NK-92 treated with Interleukin-12 subunit alpha and Interleukin-12 subunit beta, amount 100 ng/mL, for 24 hours (cell line): ENCODE data around the gene VGLL1.

Source experiments
- DNase-seq: peaks from one replicate; lab custom pipeline; 2025; lab: John Stamatoyannopoulos, UW

VGLL1 gene, protein sequence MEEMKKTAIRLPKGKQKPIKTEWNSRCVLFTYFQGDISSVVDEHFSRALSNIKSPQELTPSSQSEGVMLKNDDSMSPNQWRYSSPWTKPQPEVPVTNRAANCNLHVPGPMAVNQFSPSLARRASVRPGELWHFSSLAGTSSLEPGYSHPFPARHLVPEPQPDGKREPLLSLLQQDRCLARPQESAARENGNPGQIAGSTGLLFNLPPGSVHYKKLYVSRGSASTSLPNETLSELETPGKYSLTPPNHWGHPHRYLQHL

GRCh38 chrX:136531951-136532350 is at the start of gene VGLL1:
Gene VGLL1 (plus strand): TSS chrX:136532215. CDS start chrX:136536021, 3,806 bp downstream.
- DNase-seq = no peak

- no peak for DNase-seq
Measured at GRCh38 chrX:136487647-136488046, 44.4 kb upstream of the VGLL1 start, which contains the start of gene BRS3. Gene BRS3 (plus strand): TSS chrX:136487947. CDS start chrX:136488115, 168 bp downstream.

- DNase-seq = no peak
Measured at GRCh38 chrX:136488706-136489105, 43.3 kb upstream of the VGLL1 start.

DNA sequence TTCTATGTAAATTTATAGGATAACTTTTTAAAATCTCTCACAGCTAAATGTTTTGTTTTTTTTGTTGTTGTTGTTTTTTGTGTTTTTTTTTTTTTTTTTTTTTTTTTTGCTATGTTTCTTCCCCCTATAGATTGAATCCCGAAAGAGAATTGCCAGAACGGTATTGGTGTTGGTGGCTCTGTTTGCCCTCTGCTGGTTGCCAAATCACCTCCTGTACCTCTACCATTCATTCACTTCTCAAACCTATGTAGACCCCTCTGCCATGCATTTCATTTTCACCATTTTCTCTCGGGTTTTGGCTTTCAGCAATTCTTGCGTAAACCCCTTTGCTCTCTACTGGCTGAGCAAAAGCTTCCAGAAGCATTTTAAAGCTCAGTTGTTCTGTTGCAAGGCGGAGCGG is 40.2 kb upstream of the VGLL1 start:
- no peak for DNase-seq

DNA sequence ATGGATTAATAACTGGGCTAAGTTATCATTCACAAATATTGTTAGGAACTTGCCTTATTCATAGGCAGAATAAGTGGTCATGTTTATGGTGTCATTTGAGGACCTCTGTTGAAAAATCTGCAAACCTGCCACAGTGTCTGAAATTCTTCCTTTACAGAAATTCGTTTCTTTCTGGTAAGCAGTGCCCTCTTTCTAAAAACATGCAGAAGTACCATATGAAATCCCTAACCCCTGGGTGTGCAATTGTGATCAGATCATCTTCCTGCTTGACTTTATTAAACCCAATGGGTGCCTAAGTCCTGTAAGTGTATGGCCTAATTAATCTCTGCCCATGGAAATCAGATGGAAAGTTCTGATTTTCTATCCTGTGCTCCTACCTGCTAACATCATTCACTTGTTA is 39.0 kb upstream of the VGLL1 start:
- no peak for DNase-seq

DNA sequence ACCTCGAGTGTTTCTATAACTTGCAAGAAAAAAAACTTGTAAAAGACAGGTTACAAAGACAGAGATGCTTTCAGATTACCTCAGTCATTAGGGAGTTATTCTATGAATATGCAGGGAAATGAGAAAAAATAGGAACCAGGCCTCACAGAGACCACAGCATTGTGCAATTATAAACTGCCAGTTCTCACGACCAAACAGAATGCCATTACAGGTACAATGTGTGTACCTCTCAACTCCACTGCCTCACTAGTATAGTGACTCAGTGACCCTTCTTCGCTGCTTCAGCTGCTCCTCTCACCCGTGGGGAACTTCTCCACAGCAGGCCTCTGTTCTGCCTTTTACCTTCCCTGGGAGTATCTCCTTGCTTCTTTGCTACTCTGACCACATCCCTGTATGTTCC is 37.0 kb upstream of the VGLL1 start:
- DNase-seq = no peak

- DNase-seq = no peak
Measured at GRCh38 chrX:136496186-136496763, 35.7 kb upstream of the VGLL1 start.

GRCh38 chrX:136496764-136497555 is 35.1 kb upstream of the VGLL1 start:
- DNase-seq = peak; percentile 86

GRCh38 chrX:136497556-136498052 is 34.4 kb upstream of the VGLL1 start, which contains the start of gene HTATSF1:
Gene HTATSF1 (plus strand): TSS chrX:136497592. CDS start chrX:136497685, 93 bp downstream.
- DNase-seq = peak; percentile 46

DNA sequence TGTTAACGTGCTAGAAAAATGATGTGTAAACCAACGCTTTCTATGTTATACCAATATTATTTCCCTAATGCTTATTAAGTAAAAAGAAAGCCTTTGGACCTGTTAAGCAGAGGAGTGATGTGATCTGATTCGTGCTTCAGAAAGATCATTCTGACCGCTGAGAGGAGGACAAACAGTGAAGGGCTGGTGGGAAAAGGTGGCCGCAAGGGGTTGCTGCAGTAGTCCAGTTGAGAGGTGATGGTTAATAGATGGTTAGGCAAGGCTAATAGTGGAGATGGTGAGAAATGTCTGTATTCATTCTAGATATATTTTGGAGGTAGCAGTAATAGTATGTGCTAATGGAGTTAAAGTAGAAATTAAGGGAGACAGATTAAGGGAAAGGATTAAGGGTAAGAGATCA is 12.9 kb upstream of the VGLL1 start:
- DNase-seq = no peak

- DNase-seq = no peak
Measured at GRCh38 chrX:136523770-136524169, 8.2 kb upstream of the VGLL1 start.

DNA sequence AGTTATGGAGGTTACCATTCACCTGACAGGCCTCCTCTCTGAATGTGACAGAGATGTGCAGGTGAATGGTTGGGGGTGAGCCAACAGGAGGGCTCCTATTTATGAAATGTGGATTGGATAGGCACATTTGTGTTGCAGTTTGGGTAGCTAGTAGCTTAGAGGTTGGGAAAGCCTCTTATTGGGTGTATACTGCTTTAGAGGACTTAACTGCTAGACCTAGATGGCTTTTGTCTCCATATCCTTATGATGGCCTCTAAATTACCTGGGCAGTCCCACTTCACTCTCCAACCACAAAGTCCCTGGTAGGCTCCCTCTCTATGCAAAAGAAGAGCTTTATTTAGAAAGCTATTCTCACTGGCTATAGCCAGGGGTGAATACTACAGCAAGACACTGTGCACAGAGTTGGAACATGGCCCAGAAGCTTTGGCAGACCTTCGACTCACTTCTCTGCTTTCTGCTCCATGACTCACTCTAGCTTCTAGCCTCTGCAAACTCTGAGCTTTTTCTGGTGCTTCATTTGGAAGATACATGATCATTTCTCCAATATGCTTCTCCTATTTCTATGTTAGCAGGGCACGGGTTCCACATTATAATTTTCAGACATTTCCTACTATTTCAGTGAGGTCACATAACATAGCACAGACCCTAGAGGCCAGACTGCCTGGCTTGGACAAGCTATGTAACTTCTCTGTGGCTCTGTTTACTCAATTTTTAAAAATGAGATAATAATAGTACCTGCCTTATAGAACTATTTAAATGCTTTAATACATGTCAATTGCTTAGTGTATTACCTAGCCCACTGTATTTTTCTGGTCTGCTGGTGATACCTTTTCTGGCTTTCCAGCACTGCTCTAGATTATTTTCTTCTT is 6.0 kb upstream of the VGLL1 start:
- no peak for DNase-seq

GRCh38 chrX:136528645-136529315 is 3.2 kb upstream of the VGLL1 start:
- no peak for DNase-seq

GRCh38 chrX:136529795-136530194 is 2.2 kb upstream of the VGLL1 start:
- DNase-seq = no peak

GRCh38 chrX:136534131-136534530 is 2.1 kb downstream of the VGLL1 start:
- no peak for DNase-seq

DNA sequence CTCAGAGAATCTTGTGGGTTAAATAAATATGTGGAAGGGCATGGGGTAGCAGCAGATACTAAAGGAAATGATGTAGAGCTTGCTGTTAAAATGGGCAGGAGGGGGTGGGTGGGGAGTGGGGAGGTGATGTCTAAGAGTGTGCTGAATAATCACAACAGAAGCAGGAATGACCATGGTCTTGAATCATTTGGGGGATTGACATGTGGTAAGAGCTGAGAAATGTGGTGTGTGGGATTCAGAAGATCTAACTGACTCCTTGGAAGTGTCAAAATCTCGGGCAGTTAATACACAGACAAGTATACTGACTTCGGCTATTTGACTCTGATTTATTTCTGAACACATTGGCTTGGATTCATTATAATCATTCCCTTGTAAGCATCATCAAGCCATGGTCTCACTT is 6.8 kb downstream of the VGLL1 start:
- DNase-seq = no peak

- DNase-seq = no peak
Measured at GRCh38 chrX:136540226-136540625, 8.2 kb downstream of the VGLL1 start.

- no peak for DNase-seq
Measured at GRCh38 chrX:136541294-136541693, 9.3 kb downstream of the VGLL1 start.

DNA sequence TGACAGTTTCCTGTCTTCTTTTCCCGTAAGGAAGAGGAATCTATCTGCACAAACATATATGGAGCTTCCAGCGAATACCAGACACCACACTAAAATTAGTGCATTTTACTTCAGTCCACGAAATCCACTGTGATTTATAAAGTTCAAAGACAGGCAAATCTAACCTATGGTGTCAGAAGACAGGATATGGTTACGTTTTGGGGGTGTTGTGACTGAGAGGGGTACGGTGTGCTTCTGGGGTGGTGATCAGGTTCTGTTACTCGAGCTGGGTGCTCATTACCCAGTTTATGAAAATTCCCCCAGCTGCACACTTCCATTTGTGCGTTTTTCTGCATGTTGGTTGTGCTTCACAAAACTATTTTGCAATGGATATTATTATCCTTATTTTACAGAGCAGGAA is 10.3 kb downstream of the VGLL1 start:
- DNase-seq = no peak

DNA sequence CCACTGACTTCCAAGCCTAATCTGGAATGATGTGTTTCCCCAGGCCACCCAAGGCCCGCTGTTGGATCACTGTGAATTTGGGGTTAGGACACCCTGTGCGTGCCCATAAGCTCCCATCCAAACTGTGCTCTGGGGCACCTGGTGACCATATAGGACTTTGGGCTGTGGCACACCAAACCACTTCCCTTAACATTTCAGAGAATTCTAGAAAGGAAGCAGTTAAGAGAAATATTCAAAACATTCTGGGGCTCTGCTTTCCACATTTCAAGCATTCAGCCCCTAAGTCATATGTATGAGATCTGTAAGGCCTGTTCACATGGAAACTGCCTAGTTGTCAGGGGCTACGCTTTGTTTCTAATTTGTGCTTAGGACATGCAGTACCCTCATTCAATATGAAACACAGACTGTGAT is 14.4 kb downstream of the VGLL1 start:
- DNase-seq = no peak

GRCh38 chrX:136549226-136549625 is 17.2 kb downstream of the VGLL1 start:
- DNase-seq = no peak
